ENCODE data around the gene ATP5MC3. TPM values are rescaled to one million over a fixed set of nuclear protein-coding genes. Genes with fewer than 3 reads are reported as not detected.
A peak's percentile ranks its signal among the peaks of the same experiment; 100 is the strongest.

ATP5MC3 gene
- total and polyA plus RNA-seq, 2 donors from 2014 or later, result 189 to 990 TPM

- Histone ChIP-seq H3K27me3 (ENCODE audit: control insufficient read depth, insufficient read depth, low read length) (no peaks in the 10 kb centered on the region), H3K9ac (ENCODE audit: low read length in 3 of 3) (no peak overlapping the region), H3K4me1 (ENCODE audit: control insufficient read depth in 2 of 3, insufficient read depth in 2 of 3, low read depth in 1 of 3, low read length in 3 of 3) (peaks cover 0 to 2% (median 0%) of the 10 kb centered on the region in 3 donors), H3K9me3 (ENCODE audit: control insufficient read depth in 2 of 3, insufficient read depth in 1 of 3, low read length in 3 of 3) (no peaks in the 10 kb centered on the region), H3K36me3 (ENCODE audit: control insufficient read depth in 2 of 3, insufficient read depth in 3 of 3, low read length in 3 of 3) (peaks cover 0 to under 1% (median 0%) of the 10 kb centered on the region in 3 donors), H3K4me3 (ENCODE audit: low read length in 3 of 3) (no peak overlapping the region), H3K27ac (ENCODE audit: low read depth in 2 of 2, low read length in 2 of 2) (no peak overlapping the region)
- no peak for TF ChIP-seq CTCF (IDR thresholded peaks at IDR 0.05; ENCODE audit: borderline replicate concordance, extremely low read depth, insufficient read depth)
- intact Hi-C loops (cut with DNase I), result no loop called here
- no peak for DNase-seq
- no peak for FAIRE-seq
Observed at GRCh38 chr2:175170659-175171304, 10.7 kb downstream of the ATP5MC3 start.

- Histone ChIP-seq H3K9me3 (ENCODE audit: control insufficient read depth in 2 of 3, insufficient read depth in 1 of 3, low read length in 3 of 3) (no peaks in the 10 kb centered on the region), H3K27me3 (ENCODE audit: control insufficient read depth, insufficient read depth, low read length) (no peaks in the 10 kb centered on the region), H3K4me1 (ENCODE audit: control insufficient read depth in 2 of 3, insufficient read depth in 2 of 3, low read depth in 1 of 3, low read length in 3 of 3) (peaks cover 0 to 2% (median 0%) of the 10 kb centered on the region in 3 donors), H3K27ac (ENCODE audit: low read depth in 2 of 2, low read length in 2 of 2) (no peak overlapping the region), H3K4me3 (ENCODE audit: low read length in 3 of 3) (peak overlapping the region in 2 of 3 donors; percentile 14 to 91), H3K9ac (ENCODE audit: low read length in 3 of 3) (no peak overlapping the region), H3K36me3 (ENCODE audit: control insufficient read depth in 2 of 3, insufficient read depth in 3 of 3, low read length in 3 of 3) (no peaks in the 10 kb centered on the region)
- TF ChIP-seq CTCF (IDR thresholded peaks at IDR 0.05; ENCODE audit: borderline replicate concordance, extremely low read depth, insufficient read depth), result no peak
- no peak for DNase-seq
- FAIRE-seq, result no peak
- intact Hi-C loops (cut with DNase I), result no loop called here
Observed at GRCh38 chr2:175169191-175169590, 12.3 kb downstream of the ATP5MC3 start.

- TF ChIP-seq CTCF (IDR thresholded peaks at IDR 0.05; ENCODE audit: borderline replicate concordance, extremely low read depth, insufficient read depth), result no peak
- Histone ChIP-seq H3K4me1 (ENCODE audit: control insufficient read depth in 2 of 3, insufficient read depth in 2 of 3, low read depth in 1 of 3, low read length in 3 of 3) (peaks cover 0 to 2% (median 0%) of the 10 kb centered on the region in 3 donors), H3K9ac (ENCODE audit: low read length in 3 of 3) (peak overlapping the region; percentile 2 to 85 (median 82)), H3K36me3 (ENCODE audit: control insufficient read depth in 2 of 3, insufficient read depth in 3 of 3, low read length in 3 of 3) (no peaks in the 10 kb centered on the region), H3K27me3 (ENCODE audit: control insufficient read depth, insufficient read depth, low read length) (no peaks in the 10 kb centered on the region), H3K9me3 (ENCODE audit: control insufficient read depth in 2 of 3, insufficient read depth in 1 of 3, low read length in 3 of 3) (no peaks in the 10 kb centered on the region), H3K27ac (ENCODE audit: low read depth in 2 of 2, low read length in 2 of 2) (peak overlapping the region; percentile 34 to 84), H3K4me3 (ENCODE audit: low read length in 3 of 3) (peak overlapping the region; percentile 83 to 100 (median 91))
- intact Hi-C loops (cut with DNase I), result no loop called here
- DNase-seq, result no peak
- FAIRE-seq, result no peak
Observed at GRCh38 chr2:175168564-175168945, 13.0 kb downstream of the ATP5MC3 start.

Data from kidney (tissue), 14 donors.